ENCODE measurements around the gene RASAL1. TPM values are rescaled to one million over a fixed set of nuclear protein-coding genes. Genes with fewer than 3 reads are reported as not detected.
"Not testable (repeated sequence)": the region's sequence is repeated elsewhere in the genome, so short reads cannot be mapped to it uniquely, and the experiment has no call there.

Gene RASAL1
- total RNA-seq, 1 donor from 2014 or later = not detected

- Mint-ChIP-seq H3K9me3 (ENCODE audit: unreplicated experiment) (no peaks in the 10 kb centered on the region), H3K4me1 (ENCODE audit: low read depth, unreplicated experiment) (no peaks in the 10 kb centered on the region), H3K36me3 (ENCODE audit: unreplicated experiment) (no peaks in the 10 kb centered on the region), H3K27ac (ENCODE audit: unreplicated experiment) (no peak overlapping the region), H3K4me3 (ENCODE audit: unreplicated experiment) (no peak overlapping the region), H3K27me3 (ENCODE audit: unreplicated experiment) (peaks cover 2% of the 10 kb centered on the region)
- no peak for DNase-seq
- TF ChIP-seq CTCF (IDR thresholded peaks at IDR 0.05; ENCODE audit: partially characterized antibody, unreplicated experiment) = no peak
Measured at GRCh38 chr12:113142173-113142885, 6.8 kb upstream of the RASAL1 start.

- H3K27me3 Mint-ChIP-seq (ENCODE audit: unreplicated experiment); H3K36me3 Mint-ChIP-seq (ENCODE audit: unreplicated experiment): not testable (repeated sequence)
Measured at GRCh38 chr12:113141716-113142115, 6.2 kb upstream of the RASAL1 start.

GRCh38 chr12:113140706-113141105 lies 5.1 kb upstream of the RASAL1 start:
- TF ChIP-seq CTCF (IDR thresholded peaks at IDR 0.05; ENCODE audit: partially characterized antibody, unreplicated experiment) = no peak
- Mint-ChIP-seq H3K27me3 (ENCODE audit: unreplicated experiment) (peaks cover 6% of the 10 kb centered on the region), H3K9me3 (ENCODE audit: unreplicated experiment) (no peaks in the 10 kb centered on the region), H3K4me3 (ENCODE audit: unreplicated experiment) (no peak overlapping the region), H3K4me1 (ENCODE audit: low read depth, unreplicated experiment) (no peaks in the 10 kb centered on the region), H3K27ac (ENCODE audit: unreplicated experiment) (no peak overlapping the region), H3K36me3 (ENCODE audit: unreplicated experiment) (no peaks in the 10 kb centered on the region)
- no peak for DNase-seq

More at GRCh38 chr12:113141716-113142115, 6.2 kb upstream of the RASAL1 start:
- not testable (repeated sequence) for DNase-seq; H3K9me3 Mint-ChIP-seq (ENCODE audit: unreplicated experiment); H3K27ac Mint-ChIP-seq (ENCODE audit: unreplicated experiment); H3K4me3 Mint-ChIP-seq (ENCODE audit: unreplicated experiment); H3K4me1 Mint-ChIP-seq (ENCODE audit: low read depth, unreplicated experiment)

GRCh38 chr12:113138826-113139225 lies 3.3 kb upstream of the RASAL1 start:
- no peak overlapping the region for H3K27ac Mint-ChIP-seq (ENCODE audit: unreplicated experiment)
- no peaks in the 10 kb centered on the region for H3K4me1 Mint-ChIP-seq (ENCODE audit: low read depth, unreplicated experiment)
- no peak overlapping the region for H3K4me3 Mint-ChIP-seq (ENCODE audit: unreplicated experiment)
- TF ChIP-seq CTCF (IDR thresholded peaks at IDR 0.05; ENCODE audit: partially characterized antibody, unreplicated experiment) = no peak
- no peaks in the 10 kb centered on the region for H3K9me3 Mint-ChIP-seq (ENCODE audit: unreplicated experiment)
- no peak for DNase-seq
- no peaks in the 10 kb centered on the region for H3K36me3 Mint-ChIP-seq (ENCODE audit: unreplicated experiment)
- peaks cover 6% of the 10 kb centered on the region for H3K27me3 Mint-ChIP-seq (ENCODE audit: unreplicated experiment)

GRCh38 chr12:113137861-113138783 lies 2.6 kb upstream of the RASAL1 start:
- DNase-seq = no peak
- Mint-ChIP-seq H3K4me3 (ENCODE audit: unreplicated experiment) (no peak overlapping the region), H3K27me3 (ENCODE audit: unreplicated experiment) (peaks cover 6% of the 10 kb centered on the region), H3K4me1 (ENCODE audit: low read depth, unreplicated experiment) (no peaks in the 10 kb centered on the region), H3K36me3 (ENCODE audit: unreplicated experiment) (no peaks in the 10 kb centered on the region), H3K9me3 (ENCODE audit: unreplicated experiment) (no peaks in the 10 kb centered on the region), H3K27ac (ENCODE audit: unreplicated experiment) (no peak overlapping the region)
- no peak for TF ChIP-seq CTCF (IDR thresholded peaks at IDR 0.05; ENCODE audit: partially characterized antibody, unreplicated experiment)
